GM12875 (cell line): ENCODE measurements around the gene ADAT2.

ENCODE experiments used
- H3K4me3 ChIP-seq: one replicate; pipeline ENCODE4 v1.5.1; 2011; ENCODE audit warnings: low read depth, low read length, control low read depth
- CTCF ChIP-seq: IDR thresholded peaks from 2 replicates; pipeline ENCODE4 v1.5.1; 2011; ENCODE audit warnings: low read depth, mild to moderate bottlenecking, control low read depth, inconsistent platforms, low read length, moderate library complexity, borderline replicate concordance; ENCODE audit not compliant: insufficient read depth

Gene ADAT2

GRCh38 chr6:143402721-143403336 lies 47.7 kb downstream of the ADAT2 start:
- H3K4me3 ChIP-seq: no peak overlapping the region
- no peak for TF ChIP-seq CTCF

- no peak overlapping the region for H3K4me3 ChIP-seq
Measured at GRCh38 chr6:143401636-143402370, 48.7 kb downstream of the ADAT2 start.

GRCh38 chr6:143401068-143401446 lies 49.4 kb downstream of the ADAT2 start:
- no peak for TF ChIP-seq CTCF

More at GRCh38 chr6:143401636-143402370, 48.7 kb downstream of the ADAT2 start:
- no peak for TF ChIP-seq CTCF

GRCh38 chr6:143400258-143401067 lies 50.0 kb downstream of the ADAT2 start:
- H3K4me3 ChIP-seq: no peak overlapping the region
- no peak for TF ChIP-seq CTCF

More at GRCh38 chr6:143401068-143401446, 49.4 kb downstream of the ADAT2 start:
- H3K4me3 ChIP-seq: no peak overlapping the region

GRCh38 chr6:143399775-143400174 lies 50.7 kb downstream of the ADAT2 start:
- no peak overlapping the region for H3K4me3 ChIP-seq
- TF ChIP-seq CTCF: no peak

GRCh38 chr6:143399176-143399575 lies 51.3 kb downstream of the ADAT2 start:
- no peak overlapping the region for H3K4me3 ChIP-seq
- TF ChIP-seq CTCF: no peak
